Nephron (organoid): Measurements from ENCODE around the gene RASGRF2.
A peak's percentile ranks its signal among the peaks of the same experiment; 100 is the strongest.

Source experiments
- H3K27ac Mint-ChIP-seq, 3 experiments: 2 replicates each; pipeline ENCODE4 v1.8.0; 2020; ENCODE audit warnings: mixed read lengths in 3 of 3, mild to moderate bottlenecking in 2 of 3, moderate library complexity in 1 of 3
- H3K27me3 Mint-ChIP-seq: 2 replicates; pipeline ENCODE4 v1.8.0; 2021; ENCODE audit warnings: low read depth, mild to moderate bottlenecking, moderate library complexity, mixed read lengths
- H3K36me3 Mint-ChIP-seq: 2 replicates; pipeline ENCODE4 v1.8.0; 2020; ENCODE audit warnings: low read depth, mixed read lengths
- H3K4me1 Mint-ChIP-seq: 2 replicates; pipeline ENCODE4 v1.8.0; 2020; ENCODE audit warnings: mixed read lengths
- H3K4me3 Mint-ChIP-seq, 3 experiments: 2 replicates each; pipeline ENCODE4 v1.8.0; 2020; ENCODE audit warnings: mild to moderate bottlenecking in 3 of 3, mixed read lengths in 3 of 3, moderate library complexity in 2 of 3
- H3K9me3 Mint-ChIP-seq: 2 replicates; pipeline ENCODE4 v1.8.0; 2020; ENCODE audit warnings: mixed read lengths
- CTCF ChIP-seq, 3 experiments: fragments of 200-600 bp; sonication (generic); IDR thresholded peaks; one replicate each; pipeline ENCODE4 v1.5.0; 2021; ENCODE audit warnings: antibody characterized with exemption in 3 of 3; ENCODE audit not compliant: unreplicated experiment in 3 of 3

The RASGRF2 gene

GRCh38 chr5:81137833-81138232, 177.7 kb downstream of the RASGRF2 start:
- no peak overlapping the region for H3K4me3 Mint-ChIP-seq
- H3K27me3 Mint-ChIP-seq, result peaks cover 3% of the 10 kb centered on the region
- peaks cover 13% of the 10 kb centered on the region for H3K9me3 Mint-ChIP-seq
- peaks cover 43% of the 10 kb centered on the region for H3K4me1 Mint-ChIP-seq
- H3K36me3 Mint-ChIP-seq, result no peaks in the 10 kb centered on the region
- peak overlapping the region in 2 of 3 experiments; percentile 71 to 79 for H3K27ac Mint-ChIP-seq
- no peak for TF ChIP-seq CTCF (IDR thresholded peaks at IDR 0.05; ENCODE audit: unreplicated experiment in 3 of 3)

GRCh38 chr5:81140441-81140840, 180.3 kb downstream of the RASGRF2 start:
- no peaks in the 10 kb centered on the region for H3K36me3 Mint-ChIP-seq
- H3K4me1 Mint-ChIP-seq, result peaks cover 47% of the 10 kb centered on the region
- peaks cover 11% of the 10 kb centered on the region for H3K9me3 Mint-ChIP-seq
- H3K27me3 Mint-ChIP-seq, result peaks cover 3% of the 10 kb centered on the region
- H3K27ac Mint-ChIP-seq, result peak overlapping the region; percentile 92 to 94 (median 92)
- peak overlapping the region; percentile 19 to 49 (median 27) for H3K4me3 Mint-ChIP-seq
- TF ChIP-seq CTCF (IDR thresholded peaks at IDR 0.05; ENCODE audit: unreplicated experiment in 3 of 3), result no peak

GRCh38 chr5:81140943-81141342, 180.8 kb downstream of the RASGRF2 start:
- Mint-ChIP-seq H3K36me3 (no peaks in the 10 kb centered on the region), H3K4me1 (peaks cover 52% of the 10 kb centered on the region), H3K27ac (peak overlapping the region; percentile 92 to 94 (median 92)), H3K4me3 (peak overlapping the region; percentile 19 to 49 (median 27)), H3K9me3 (peaks cover 9% of the 10 kb centered on the region), H3K27me3 (peaks cover 3% of the 10 kb centered on the region)
- no peak for TF ChIP-seq CTCF (IDR thresholded peaks at IDR 0.05; ENCODE audit: unreplicated experiment in 3 of 3)

- Mint-ChIP-seq H3K4me3 (no peak overlapping the region), H3K9me3 (peaks cover 2% of the 10 kb centered on the region), H3K36me3 (no peaks in the 10 kb centered on the region), H3K27ac (peak overlapping the region in 2 of 3 experiments; percentile 92), H3K27me3 (no peaks in the 10 kb centered on the region), H3K4me1 (peaks cover 63% of the 10 kb centered on the region)
- no peak for TF ChIP-seq CTCF (IDR thresholded peaks at IDR 0.05; ENCODE audit: unreplicated experiment in 3 of 3)
These were observed 181.9 kb downstream of the RASGRF2 start for GRCh38 chr5:81142108-81142507.

GRCh38 chr5:81145329-81145935, 185.3 kb downstream of the RASGRF2 start:
- H3K4me3 Mint-ChIP-seq, result no peak overlapping the region
- no peaks in the 10 kb centered on the region for H3K36me3 Mint-ChIP-seq
- TF ChIP-seq CTCF (IDR thresholded peaks at IDR 0.05; ENCODE audit: unreplicated experiment in 3 of 3), result no peak
- no peaks in the 10 kb centered on the region for H3K9me3 Mint-ChIP-seq
- H3K27me3 Mint-ChIP-seq, result no peaks in the 10 kb centered on the region
- H3K27ac Mint-ChIP-seq, result peak overlapping the region in 1 of 3 experiments; percentile 58
- peaks cover 60% of the 10 kb centered on the region for H3K4me1 Mint-ChIP-seq

- Mint-ChIP-seq H3K4me1 (peaks cover 61% of the 10 kb centered on the region), H3K27me3 (no peaks in the 10 kb centered on the region), H3K36me3 (no peaks in the 10 kb centered on the region), H3K27ac (peak overlapping the region in 2 of 3 experiments; percentile 57 to 58), H3K4me3 (no peak overlapping the region), H3K9me3 (no peaks in the 10 kb centered on the region)
- no peak for TF ChIP-seq CTCF (IDR thresholded peaks at IDR 0.05; ENCODE audit: unreplicated experiment in 3 of 3)
These were observed 185.9 kb downstream of the RASGRF2 start for GRCh38 chr5:81146031-81146430.
